CD4-positive, alpha-beta T cell (primary cell): ENCODE data around the gene KCNQ1. TPM values are rescaled to one million over a fixed set of nuclear protein-coding genes. Genes with fewer than 3 reads are reported as not detected.

Experiments
- ATAC-seq: fragments of 200-7000 bp; cut with Tn5 transposase; one replicate; pipeline ENCODE4 v1.10.0; 2022; ENCODE audit warnings: mild to moderate bottlenecking; ENCODE audit not compliant: poor library complexity
- CTCF ChIA-PET: fragments of 350-600 bp; sonication (Branson Sonifier 250); formaldehyde crosslinking; loops from one replicate; lab custom pipeline; 2021; ENCODE audit warnings: antibody characterized with exemption, inconsistent platforms; lab: Charles Lee
- POLR2A ChIA-PET: fragments of 350-600 bp; sonication (Branson Sonifier 250); formaldehyde crosslinking; loops from one replicate; lab custom pipeline; 2021; ENCODE audit warnings: antibody characterized with exemption, inconsistent platforms; lab: Charles Lee
- DNase-seq, 14 experiments: peaks; one replicate each; pipeline ENCODE4 v3.0.0-alpha.2; 2013 to 2020; ENCODE audit warnings: mixed read lengths in 2 of 14
- H3K27ac ChIP-seq, 2 donors: one replicate each; pipeline versions ENCODE4 v1.5.1 to v1.7.0; 2013; ENCODE audit warnings: low read length in 2 of 2, low read depth in 1 of 2, mild to moderate bottlenecking in 1 of 2
- H3K27me3 ChIP-seq, 2 experiments: 1 replicate in 1 of 2; 2 replicates in 1 of 2; pipeline versions ENCODE4 v1.6.1 to v1.7.0; 2013; ENCODE audit warnings: low read length in 2 of 2, control low read depth in 1 of 2, mild to moderate bottlenecking in 1 of 2, moderate library complexity in 1 of 2; ENCODE audit not compliant: insufficient read depth in 2 of 2, control insufficient read depth in 1 of 2
- H3K36me3 ChIP-seq: one replicate; pipeline ENCODE4 v1.6.1; 2013; ENCODE audit warnings: low read length, control low read depth; ENCODE audit not compliant: insufficient read depth
- H3K4me1 ChIP-seq: one replicate; pipeline ENCODE4 v1.6.1; 2013; ENCODE audit warnings: low read length, control low read depth; ENCODE audit not compliant: insufficient read depth
- H3K4me3 ChIP-seq: one replicate; pipeline ENCODE4 v1.5.1; 2013; ENCODE audit warnings: mild to moderate bottlenecking, low read length, moderate library complexity
- H3K9me3 ChIP-seq, 2 experiments: 1 replicate in 1 of 2; 2 replicates in 1 of 2; pipeline versions ENCODE4 v1.6.1 to v1.7.0; 2013; ENCODE audit warnings: low read length in 2 of 2, mild to moderate bottlenecking in 2 of 2, control low read depth in 1 of 2, moderate library complexity in 1 of 2; ENCODE audit not compliant: control insufficient read depth in 1 of 2, insufficient read depth in 1 of 2
- H3K27ac Mint-ChIP-seq: one replicate; pipeline ENCODE4 v1.8.0; 2020; ENCODE audit warnings: mixed read lengths
- H3K27me3 Mint-ChIP-seq: one replicate; pipeline ENCODE4 v1.8.0; 2021; ENCODE audit warnings: mixed read lengths
- H3K36me3 Mint-ChIP-seq: one replicate; pipeline ENCODE4 v1.8.0; 2021; ENCODE audit warnings: low read depth, mixed read lengths
- H3K4me1 Mint-ChIP-seq: one replicate; pipeline ENCODE4 v1.8.0; 2021; ENCODE audit warnings: low read depth, mixed read lengths
- H3K4me3 Mint-ChIP-seq: one replicate; pipeline ENCODE4 v1.8.0; 2020; ENCODE audit warnings: mild to moderate bottlenecking, mixed read lengths
- H3K9me3 Mint-ChIP-seq: one replicate; pipeline ENCODE4 v1.8.0; 2020; ENCODE audit warnings: mixed read lengths
- CTCF ChIP-seq: fragments of 200-600 bp; IDR thresholded peaks from one replicate; pipeline ENCODE4 v1.8.0; 2022; ENCODE audit warnings: antibody characterized with exemption, mild to moderate bottlenecking
- intact Hi-C, 2 experiments: fragments of 100-400 bp; cut with DNase I in 1 of 2; cut with micrococcal nuclease in 1 of 2; formaldehyde crosslinking; loops; one replicate each; pipeline versions ENCODE4 v1.15.1 to v1.9.0; 2023 to 2025; cut with DNase I, micrococcal nuclease
- total RNA-seq, 174 experiments: library from RNA in 2 of 174; stranded (reverse) in 2 of 174; gene quantifications; one replicate each; pipeline ENCODE4 v1.2.3 and lab custom pipeline; 2021 to 2026

KCNQ1 gene
- total RNA-seq, 2 experiments from 2014 or later: 31.3 to 33.1 TPM

DNA sequence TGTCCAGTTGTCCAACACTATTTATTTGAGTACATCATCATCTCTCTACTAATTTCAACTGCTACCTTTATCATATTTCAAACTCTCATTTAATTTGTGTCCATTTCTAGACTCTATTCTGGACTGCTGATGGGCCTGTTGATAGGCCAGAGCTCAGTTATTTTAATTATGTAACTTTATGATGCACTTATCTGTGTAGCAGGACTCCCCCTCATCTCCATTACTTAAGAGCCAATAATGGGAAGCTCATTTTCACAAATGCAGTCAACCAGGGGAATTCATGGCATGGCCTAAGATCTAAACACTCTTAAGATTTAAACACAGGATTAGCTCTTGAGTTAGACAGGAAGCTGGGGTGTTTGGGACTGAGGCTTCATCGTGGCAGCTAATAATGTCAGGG lies 233.6 kb downstream of the KCNQ1 start:
- Histone ChIP-seq H3K27me3 (no peaks in the 10 kb centered on the region), H3K9me3 (no peaks in the 10 kb centered on the region), H3K4me3 (no peak overlapping the region), H3K4me1 (no peaks in the 10 kb centered on the region), H3K27ac (no peak overlapping the region), H3K36me3 (peaks cover 3% of the 10 kb centered on the region)
- POLR2A ChIA-PET: no interaction called here
- TF ChIP-seq CTCF: no peak
- Mint-ChIP-seq H3K9me3 (no peaks in the 10 kb centered on the region), H3K27me3 (no peaks in the 10 kb centered on the region), H3K27ac (no peak overlapping the region), H3K36me3 (peaks cover under 1% of the 10 kb centered on the region), H3K4me1 (no peaks in the 10 kb centered on the region), H3K4me3 (no peak overlapping the region)
- no peak for DNase-seq
- ATAC-seq: no peak
- CTCF ChIA-PET: no interaction called here
- intact Hi-C loops: no loop called here

DNA sequence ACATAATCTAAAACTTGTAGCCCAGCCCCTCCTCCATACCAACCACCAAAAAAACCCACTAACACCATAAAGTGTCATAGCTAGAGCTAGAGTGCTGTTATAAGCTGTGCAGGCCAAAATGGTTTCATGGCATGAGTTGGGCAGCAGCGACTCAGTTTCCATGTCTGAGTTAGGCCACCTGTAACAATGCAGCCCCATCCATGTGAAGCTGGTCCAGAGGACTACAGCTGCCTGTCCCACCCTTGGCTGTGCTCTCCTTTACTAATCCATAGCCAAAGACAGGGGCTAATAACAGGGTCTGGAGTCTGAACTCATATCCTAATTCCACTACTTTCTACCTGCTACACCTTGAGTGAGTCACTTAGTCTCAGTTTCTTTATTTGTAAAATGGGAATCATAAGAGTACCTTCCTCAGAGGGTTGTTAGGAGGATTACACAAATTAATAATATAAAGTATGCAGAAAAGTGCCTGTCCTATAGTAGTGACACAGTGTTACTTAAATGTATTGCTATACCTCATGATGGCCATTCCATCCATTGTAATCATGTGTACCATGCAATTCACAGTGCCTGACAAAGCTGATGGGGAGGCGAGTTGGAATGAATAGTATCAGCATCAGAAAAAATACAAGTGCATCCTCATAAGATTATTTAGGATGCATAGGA lies 234.3 kb downstream of the KCNQ1 start:
- no peak for DNase-seq
- no peaks in the 10 kb centered on the region for H3K9me3 ChIP-seq
- H3K36me3 Mint-ChIP-seq: peaks cover 6% of the 10 kb centered on the region
- intact Hi-C loops: no loop called here
- no peak for ATAC-seq
- H3K4me3 Mint-ChIP-seq: no peak overlapping the region
- TF ChIP-seq CTCF: no peak
- H3K27me3 Mint-ChIP-seq: no peaks in the 10 kb centered on the region
- no peak overlapping the region for H3K27ac Mint-ChIP-seq
- ChIA-PET CTCF (no interaction called here), POLR2A (no interaction called here)
- peaks cover under 1% of the 10 kb centered on the region for H3K36me3 ChIP-seq
- H3K27me3 ChIP-seq: no peaks in the 10 kb centered on the region
- H3K4me1 ChIP-seq: no peaks in the 10 kb centered on the region
- H3K27ac ChIP-seq: no peak overlapping the region
- no peaks in the 10 kb centered on the region for H3K9me3 Mint-ChIP-seq
- no peaks in the 10 kb centered on the region for H3K4me1 Mint-ChIP-seq
- no peak overlapping the region for H3K4me3 ChIP-seq

DNA sequence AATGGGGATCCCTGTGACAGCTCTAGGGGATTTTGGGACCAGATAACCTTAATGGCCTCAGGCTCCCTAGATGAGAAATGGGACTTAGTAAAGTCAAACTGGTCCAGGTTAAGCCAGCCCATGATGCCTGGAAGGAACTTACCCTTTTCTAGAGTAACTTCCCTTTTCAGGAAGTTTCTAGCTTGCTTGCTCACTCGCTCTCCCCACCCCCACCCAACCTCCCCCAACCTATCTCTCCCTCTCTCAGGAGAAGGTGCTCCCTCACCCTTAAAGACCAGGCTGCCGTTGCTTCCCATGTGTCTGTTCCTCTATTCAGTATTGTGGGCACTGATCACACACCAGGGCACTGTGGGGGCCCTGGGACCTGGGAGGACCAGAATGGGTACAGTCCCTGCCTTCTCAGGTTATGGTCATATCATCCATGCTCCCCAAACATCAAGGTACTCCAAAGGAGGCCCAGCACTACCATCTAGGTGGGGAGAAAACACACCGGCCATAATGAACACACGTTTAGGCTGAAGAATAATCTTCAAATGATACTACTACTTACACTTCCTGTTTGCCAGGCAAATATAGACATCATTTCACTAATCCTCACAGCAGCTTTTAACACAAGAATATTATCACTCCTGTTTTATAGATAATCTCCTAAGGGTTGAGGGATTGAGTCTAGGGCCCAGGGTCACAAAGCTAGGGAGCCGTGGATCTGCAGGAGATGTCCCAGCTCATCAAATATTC lies 236.8 kb downstream of the KCNQ1 start:
- ChIA-PET POLR2A (no interaction called here), CTCF (no interaction called here)
- DNase-seq: no peak
- H3K27me3 ChIP-seq: no peaks in the 10 kb centered on the region
- intact Hi-C loops: no loop called here
- no peak overlapping the region for H3K4me3 Mint-ChIP-seq
- no peak overlapping the region for H3K27ac ChIP-seq
- no peaks in the 10 kb centered on the region for H3K36me3 ChIP-seq
- H3K36me3 Mint-ChIP-seq: peaks cover 6% of the 10 kb centered on the region
- no peaks in the 10 kb centered on the region for H3K27me3 Mint-ChIP-seq
- no peak for ATAC-seq
- no peaks in the 10 kb centered on the region for H3K9me3 ChIP-seq
- H3K4me1 ChIP-seq: no peaks in the 10 kb centered on the region
- no peaks in the 10 kb centered on the region for H3K4me1 Mint-ChIP-seq
- no peaks in the 10 kb centered on the region for H3K9me3 Mint-ChIP-seq
- H3K4me3 ChIP-seq: no peak overlapping the region
- H3K27ac Mint-ChIP-seq: no peak overlapping the region
- no peak for TF ChIP-seq CTCF
